ENCODE results near the gene LCLAT1. TPM values are rescaled to one million over a fixed set of nuclear protein-coding genes. Genes with fewer than 3 reads are reported as not detected.

LCLAT1 gene
- 10 to 100 TPM; 11.2 to 23.1 (median 21.6) TPM for polyA plus RNA-seq (ENCODE audit: insufficient read length in 4 of 4)

GRCh38 chr2:30447149-30448045 is at the start of gene LCLAT1:
LCLAT1 (plus strand) TSS chr2:30447246; CDS start chr2:30525591, 78,345 bp downstream.
- DNase-seq (ENCODE audit: low read depth in 4 of 4, low spot score in 3 of 4): peak; percentile 54 to 62 (median 59)

DNA sequence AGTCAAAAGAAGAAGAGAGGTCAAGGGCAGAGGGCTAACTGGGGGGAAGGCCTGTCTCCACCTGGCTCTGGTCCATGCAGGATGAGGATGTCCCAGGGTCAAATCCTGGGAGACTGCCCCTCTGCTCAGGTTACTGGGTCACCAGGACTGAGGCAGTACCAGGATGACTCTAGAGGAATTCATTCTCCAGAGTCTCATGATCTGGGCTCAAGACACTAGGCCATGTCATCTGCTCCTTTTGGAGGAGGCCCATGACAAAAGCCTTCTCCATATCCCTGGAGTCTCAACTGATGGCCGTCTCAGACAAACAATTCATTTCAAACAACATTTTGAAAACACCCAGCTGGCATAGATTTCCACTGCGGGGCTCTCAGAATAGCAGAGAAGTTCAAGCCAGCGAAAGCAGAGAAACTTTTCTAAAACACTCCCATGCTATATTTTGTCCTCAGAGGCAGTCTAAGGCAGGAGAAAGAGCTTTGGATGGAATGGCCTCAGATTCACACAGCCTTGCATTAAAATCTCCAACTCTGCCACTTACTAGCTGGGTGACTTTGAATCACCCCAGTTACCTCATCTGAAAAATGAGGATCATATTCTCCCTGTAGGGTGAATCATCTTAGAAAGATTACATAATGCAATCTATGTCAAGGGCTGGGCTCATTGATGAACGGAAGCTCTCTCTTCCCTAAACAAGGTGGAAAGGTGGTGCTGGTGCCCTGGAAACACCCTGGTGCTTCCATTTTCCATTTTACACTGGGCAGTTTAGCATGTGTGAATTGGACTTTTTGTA is 48.8 kb upstream of the LCLAT1 start:
- no peak for DNase-seq (ENCODE audit: low read depth in 4 of 4, low spot score in 3 of 4)

DNA sequence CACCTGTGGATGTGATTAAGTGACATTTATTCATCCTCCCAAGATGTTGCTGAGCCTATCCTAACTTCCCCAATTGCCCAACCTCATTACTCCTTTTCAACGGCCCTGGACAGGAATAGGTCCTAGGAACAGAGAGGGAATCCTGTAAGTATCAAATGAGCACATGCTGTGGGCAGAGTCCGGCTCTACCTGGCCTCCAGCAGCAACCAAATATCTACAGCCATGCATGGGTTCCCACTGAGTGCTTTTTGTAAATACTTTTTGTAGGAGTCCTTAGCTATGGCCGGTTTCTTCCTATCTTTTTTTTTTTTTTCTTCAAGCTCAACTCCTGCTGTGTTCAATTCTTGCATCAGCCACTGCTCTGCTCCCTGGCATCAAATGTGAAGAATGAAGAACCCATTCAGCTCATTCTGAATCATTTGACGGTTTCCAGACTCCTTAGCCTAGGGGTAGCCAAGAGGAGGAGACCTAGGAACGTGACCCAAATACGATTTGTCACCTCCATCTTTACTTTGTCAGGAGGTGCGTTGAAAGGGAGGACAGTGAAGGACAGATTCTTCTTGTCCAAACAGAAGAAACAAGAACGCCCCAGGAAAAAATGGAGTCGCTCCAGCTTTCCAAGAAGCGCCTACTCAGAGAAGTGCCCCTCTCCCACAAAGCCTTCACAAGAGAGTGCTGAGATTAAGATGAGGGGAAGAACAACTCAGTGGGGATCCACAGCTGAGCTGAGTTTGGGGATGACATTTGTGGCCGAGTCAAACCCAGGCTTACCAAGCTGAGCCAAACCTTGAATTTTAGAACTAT is 46.7 kb upstream of the LCLAT1 start:
- DNase-seq (ENCODE audit: low read depth in 4 of 4, low spot score in 3 of 4): no peak

DNA sequence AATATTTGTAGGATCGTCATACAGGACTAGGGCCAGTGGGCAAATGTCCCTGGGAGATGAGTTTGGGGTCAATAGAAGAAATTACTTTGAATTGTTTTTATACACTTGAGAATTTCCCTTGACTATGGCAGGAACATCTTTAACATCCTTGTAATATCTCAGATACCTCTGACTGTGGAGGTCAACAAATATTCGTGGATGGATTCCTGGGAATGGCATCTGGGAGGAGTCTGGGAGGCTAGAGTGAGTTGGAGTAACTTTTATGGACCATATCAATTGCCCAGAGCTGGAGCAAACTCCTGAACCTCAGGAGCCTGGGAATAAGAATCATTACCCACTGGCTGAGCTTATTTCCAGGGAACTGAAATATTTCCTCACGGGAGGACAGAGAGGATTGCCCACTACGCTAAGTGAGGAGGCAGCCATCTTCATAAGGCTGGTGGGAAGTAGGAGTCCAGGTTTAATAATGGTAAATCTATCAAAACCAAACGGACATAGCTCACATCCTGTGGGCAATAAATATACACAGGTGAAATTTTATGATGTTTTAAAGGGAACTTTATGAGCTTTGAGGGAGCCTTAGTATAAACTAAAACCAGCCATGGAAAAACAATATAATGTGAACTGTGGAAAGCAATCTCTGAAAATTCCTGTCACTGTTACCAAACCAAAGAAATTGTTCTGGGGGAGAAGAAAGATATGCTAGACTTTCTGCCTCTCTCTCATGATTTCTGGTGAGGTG is 44.4 kb upstream of the LCLAT1 start:
- no peak for DNase-seq (ENCODE audit: low read depth in 4 of 4, low spot score in 3 of 4)

GRCh38 chr2:30403592-30404312 is 43.3 kb upstream of the LCLAT1 start:
- DNase-seq (ENCODE audit: low read depth in 4 of 4, low spot score in 3 of 4): no peak

GRCh38 chr2:30404319-30405259 is 42.5 kb upstream of the LCLAT1 start:
- no peak for DNase-seq (ENCODE audit: low read depth in 4 of 4, low spot score in 3 of 4)

GRCh38 chr2:30405260-30405605 is 41.8 kb upstream of the LCLAT1 start:
- DNase-seq (ENCODE audit: low read depth in 4 of 4, low spot score in 3 of 4): no peak

DNA sequence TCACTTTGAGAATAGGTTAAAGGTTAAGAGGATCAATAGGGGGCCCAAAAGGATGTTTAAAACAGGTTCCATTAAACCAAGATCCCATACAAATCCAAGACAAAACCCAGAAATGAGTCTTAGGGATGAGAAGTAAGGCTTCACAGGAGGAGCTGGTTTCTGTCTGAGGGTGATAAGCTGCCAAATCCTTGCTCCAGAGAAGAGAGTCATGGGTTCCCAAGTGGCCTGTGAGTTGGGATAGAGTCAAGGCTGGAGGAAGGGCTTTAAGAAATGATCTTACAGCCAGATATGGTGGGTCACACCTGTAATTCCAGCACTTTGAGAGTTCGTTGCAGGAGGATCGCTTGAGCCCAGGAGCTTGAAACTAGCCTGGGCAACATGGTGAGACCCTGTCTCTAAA is 40.2 kb upstream of the LCLAT1 start:
- DNase-seq (ENCODE audit: low read depth in 4 of 4, low spot score in 3 of 4): no peak

- DNase-seq (ENCODE audit: low read depth in 4 of 4, low spot score in 3 of 4): no peak
Observed at GRCh38 chr2:30408961-30409387, 38.1 kb upstream of the LCLAT1 start.

- DNase-seq (ENCODE audit: low read depth in 4 of 4, low spot score in 3 of 4): no peak
Observed at GRCh38 chr2:30410217-30410616, 36.8 kb upstream of the LCLAT1 start.

DNA sequence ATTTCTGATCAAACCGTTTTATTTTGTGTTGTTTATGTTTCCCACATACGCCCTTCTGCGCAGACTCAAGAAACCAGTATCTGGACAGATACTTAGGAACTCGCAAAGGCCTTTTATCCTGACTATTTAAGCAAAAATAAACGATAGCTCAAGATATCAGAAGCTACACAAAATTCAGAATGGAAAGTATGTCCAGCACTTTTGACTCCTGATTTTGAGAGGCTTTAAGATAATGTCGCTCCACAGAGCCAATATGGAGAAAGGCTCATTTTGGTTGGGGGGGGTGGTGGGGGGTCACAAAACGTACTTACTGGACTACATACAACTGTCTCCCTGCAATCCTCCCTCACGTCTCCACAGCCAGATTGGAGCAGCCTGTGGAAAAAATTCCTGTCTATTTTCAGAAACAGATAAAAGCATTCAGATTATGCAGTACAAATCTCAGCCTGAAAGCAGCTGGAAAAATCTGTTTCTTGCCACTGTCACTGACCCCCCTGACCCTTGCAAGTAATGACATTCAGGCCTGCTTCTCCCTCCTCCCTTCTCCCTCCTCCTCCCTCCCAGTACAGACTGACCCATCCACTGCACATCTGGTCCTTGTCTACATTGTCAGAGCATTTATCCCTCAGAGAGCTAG is 34.9 kb upstream of the LCLAT1 start:
- peak in 2 of 4 donors; percentile 77 to 82 for DNase-seq (ENCODE audit: low read depth in 4 of 4, low spot score in 3 of 4)

- no peak for DNase-seq (ENCODE audit: low read depth in 4 of 4, low spot score in 3 of 4)
Observed at GRCh38 chr2:30412684-30413570, 34.1 kb upstream of the LCLAT1 start.

- no peak for DNase-seq (ENCODE audit: low read depth in 4 of 4, low spot score in 3 of 4)
Observed at GRCh38 chr2:30414961-30415360, 32.1 kb upstream of the LCLAT1 start.

GRCh38 chr2:30417253-30417652 is 29.8 kb upstream of the LCLAT1 start:
- no peak for DNase-seq (ENCODE audit: low read depth in 4 of 4, low spot score in 3 of 4)

GRCh38 chr2:30421026-30421603 is 25.9 kb upstream of the LCLAT1 start:
- no peak for DNase-seq (ENCODE audit: low read depth in 4 of 4, low spot score in 3 of 4)

DNA sequence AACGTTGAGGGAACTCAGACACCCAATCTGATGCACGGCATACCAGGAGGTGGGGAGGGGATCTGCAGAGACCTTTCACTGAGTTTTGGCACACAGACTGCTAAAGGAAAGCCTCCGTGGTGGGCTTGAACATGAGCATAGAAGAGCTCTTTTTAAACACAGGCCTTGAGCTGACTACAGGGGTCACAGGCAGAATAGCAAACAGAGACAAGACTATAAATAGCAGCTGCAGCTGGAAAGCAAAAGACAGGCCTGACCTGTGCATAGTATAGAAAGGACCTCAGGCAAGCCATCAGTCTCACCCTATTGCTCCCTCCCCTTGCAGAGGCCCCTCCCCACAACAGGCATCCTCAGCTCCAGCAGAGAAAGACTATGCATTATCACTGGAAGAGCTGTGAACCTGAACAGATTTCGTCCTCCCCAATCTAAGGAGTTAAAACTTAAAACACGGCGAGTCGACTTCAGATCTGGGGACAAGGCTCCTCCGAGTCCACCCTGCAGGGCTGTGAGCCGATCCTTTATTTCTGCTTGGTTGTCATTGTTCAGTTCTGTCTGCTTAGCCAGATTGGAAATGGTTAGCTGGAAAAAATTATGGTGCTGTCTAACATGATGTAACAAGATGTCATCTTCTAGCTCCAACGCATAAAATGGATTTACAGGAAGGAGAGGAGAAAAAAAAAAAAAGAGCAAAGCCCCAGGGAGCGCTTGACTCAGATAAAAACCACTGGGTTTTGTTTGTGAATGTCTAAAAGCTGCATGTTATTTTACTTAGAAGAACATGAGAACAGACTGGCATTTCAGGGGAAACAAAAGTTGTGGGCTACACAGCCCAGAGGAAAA is 25.2 kb upstream of the LCLAT1 start:
- DNase-seq (ENCODE audit: low read depth in 4 of 4, low spot score in 3 of 4): no peak

Measured in left renal pelvis (tissue), 4 donors.